Smooth muscle cell (in vitro differentiated cells): Measurements from ENCODE around the gene PDZRN3. TPM values are rescaled to one million over a fixed set of nuclear protein-coding genes. Genes with fewer than 3 reads are reported as not detected.

Experiments used
- DNase-seq: peaks from one replicate; lab custom pipeline; 2025; ENCODE audit not compliant: unreplicated experiment; lab: John Stamatoyannopoulos, UW
- H2AFZ ChIP-seq: fragments of 200-600 bp; sonication (generic); 2 replicates; pipeline ENCODE4 v1.6.0; 2016; ENCODE audit warnings: antibody characterized with exemption, low read depth, mild to moderate bottlenecking
- H3F3A ChIP-seq: fragments of 200-600 bp; sonication (generic); 2 replicates; pipeline ENCODE4 v1.6.0; 2017; ENCODE audit warnings: antibody characterized with exemption, low read depth
- H3K27ac ChIP-seq: fragments of 200-600 bp; sonication (generic); 2 replicates; pipeline ENCODE4 v1.5.1; 2016; ENCODE audit warnings: low read depth, mild to moderate bottlenecking
- H3K27me3 ChIP-seq: fragments of 200-600 bp; sonication (generic); 2 replicates; pipeline ENCODE4 v1.6.1; 2016; ENCODE audit warnings: low read depth, mild to moderate bottlenecking
- H3K36me3 ChIP-seq: fragments of 200-600 bp; sonication (generic); 2 replicates; pipeline ENCODE4 v1.5.1; 2016; ENCODE audit warnings: low read depth
- H3K4me1 ChIP-seq: fragments of 200-600 bp; sonication (generic); 2 replicates; pipeline ENCODE4 v1.5.1; 2016; ENCODE audit warnings: low read depth
- H3K4me2 ChIP-seq: fragments of 200-600 bp; sonication (generic); 2 replicates; pipeline ENCODE4 v1.6.0; 2016; ENCODE audit warnings: mild to moderate bottlenecking
- H3K4me3 ChIP-seq: fragments of 200-600 bp; sonication (generic); 2 replicates; pipeline ENCODE4 v1.5.1; 2016; ENCODE audit warnings: mild to moderate bottlenecking
- H3K79me2 ChIP-seq: fragments of 200-600 bp; sonication (generic); 2 replicates; pipeline ENCODE4 v1.6.0; 2016; ENCODE audit warnings: low read depth, mild to moderate bottlenecking
- H3K9ac ChIP-seq: fragments of 200-600 bp; sonication (generic); 2 replicates; pipeline ENCODE4 v1.6.0; 2016; ENCODE audit warnings: low read depth
- H3K9me3 ChIP-seq: fragments of 200-600 bp; sonication (generic); replicated peaks from 2 replicates; pipeline ENCODE4 v1.5.1; 2016; ENCODE audit warnings: low read depth
- H4K20me1 ChIP-seq: fragments of 200-600 bp; sonication (generic); 2 replicates; pipeline ENCODE4 v1.6.0; 2016; ENCODE audit warnings: low read depth
- CTCF ChIP-seq: fragments of 200-600 bp; sonication (generic); IDR thresholded peaks from 2 replicates; pipeline ENCODE4 v1.5.1; 2017; ENCODE audit warnings: borderline replicate concordance, mild to moderate bottlenecking, antibody characterized with exemption; ENCODE audit not compliant: insufficient read depth, poor library complexity, severe bottlenecking
- whole genome bisulfite sequencing: methylation state at CpG from one replicate; pipeline ENCODE4 v1.1.7; 2016; ENCODE audit warnings: low lambda C conversion rate; 5-methylcytosine and 5-hydroxymethylcytosine counted together
- polyA plus RNA-seq: library from polyadenylated mRNA; unstranded; fragments of >200 nt; fragmentation: Nextera tagmentation; extraction: Ambion mirVana; gene quantifications from 2 replicates; pipeline ENCODE4 v1.2.1, GENCODE V29; 2016
- small RNA-seq: library from RNA; depleted of rRNA; stranded (forward); fragments of <200 nt; gene quantifications from one replicate; pipeline ENCODE3, GENCODE V24; 2014
- total RNA-seq: library from RNA; depleted of rRNA; stranded (reverse); fragments of >200 nt; gene quantifications from 2 replicates; pipeline ENCODE4 v1.2.3, GENCODE V29; 2014

PDZRN3 gene
- total and polyA plus RNA-seq, 2 experiments from 2014 or later, result 99.5 to 128 TPM

GRCh38 chr3:73332558-73332957, 292.2 kb downstream of the PDZRN3 start:
- Histone ChIP-seq H4K20me1 (no peaks in the 10 kb centered on the region), H3F3A (no peaks in the 10 kb centered on the region), H3K4me3 (no peak overlapping the region), H3K27me3 (no peaks in the 10 kb centered on the region), H3K36me3 (no peaks in the 10 kb centered on the region), H2AFZ (no peak overlapping the region), H3K9ac (no peak overlapping the region), H3K4me1 (no peaks in the 10 kb centered on the region), H3K79me2 (no peaks in the 10 kb centered on the region), H3K4me2 (no peak overlapping the region), H3K9me3 (no peaks in the 10 kb centered on the region), H3K27ac (no peak overlapping the region)
- no peak for DNase-seq
- 75% methylated on average over 3 of the region's 3 CpGs for WGBS
- TF ChIP-seq CTCF, result no peak

Small RNA genes within 50 kb of the gene (small RNA-seq; reads per million reads assigned to genes)
- gene RNU7-119P, result 0.11 reads per million
